GM23338 (cell line): ENCODE measurements around the gene CFAP90.

Experiments used
- CTCF ChIP-seq, 2 experiments: fragments of 200-600 bp in 1 of 2; sonication (generic) in 1 of 2; conservative IDR thresholded peaks; 2 replicates each; pipeline versions ENCODE4 v1.5.1 to v1.6.1; 2016 to 2017; ENCODE audit warnings: antibody characterized with exemption in 2 of 2, low read depth in 2 of 2, mild to moderate bottlenecking in 2 of 2, moderate library complexity in 1 of 2
- POLR2AphosphoS5 ChIP-seq: IDR thresholded peaks from 2 replicates; pipeline ENCODE4 v1.6.1; 2016; ENCODE audit warnings: antibody characterized with exemption, low read depth

GRCh38 chr5:7866196-7866595 is 15.3 kb upstream of the CFAP90 start:
- TF ChIP-seq CTCF (conservative IDR thresholded peaks at IDR 0.05; ENCODE audit: low read depth in 2 of 2) (no peak), POLR2AphosphoS5 (no peak)
